SK-N-SH (cell line): ENCODE measurements around the gene ARHGAP21. TPM values are rescaled to one million over a fixed set of nuclear protein-coding genes. Genes with fewer than 3 reads are reported as not detected.

Experiments
- CTCF ChIP-seq: fragments of 200-600 bp; sonication (generic); IDR thresholded peaks from 2 replicates; pipeline ENCODE4 v1.6.1; 2017; ENCODE audit warnings: antibody characterized with exemption, mild to moderate bottlenecking, moderate library complexity
- EZH2phosphoT487 ChIP-seq: fragments of 200-600 bp; sonication (generic); IDR thresholded peaks from 2 replicates; pipeline ENCODE4 v1.6.1; 2017; ENCODE audit warnings: low read depth, mixed run types, mild to moderate bottlenecking, antibody characterized with exemption, moderate library complexity, borderline replicate concordance
- FOXJ3 ChIP-seq: sonication (generic); formaldehyde crosslinking; IDR thresholded peaks from 2 replicates; pipeline ENCODE4 v1.5.1; 2020; ENCODE audit warnings: mild to moderate bottlenecking, missing genetic modification reagents
- FOXM1 ChIP-seq: IDR thresholded peaks from 2 replicates; pipeline ENCODE4 v1.4.0; 2012; ENCODE audit warnings: low read depth, mild to moderate bottlenecking
- GABPA ChIP-seq: IDR thresholded peaks from 2 replicates; pipeline ENCODE4 v1.4.0; 2012; ENCODE audit warnings: low read depth, mild to moderate bottlenecking
- GATA2 ChIP-seq: sonication (generic); formaldehyde crosslinking; IDR thresholded peaks from 2 replicates; pipeline ENCODE4 v1.5.0; 2020; ENCODE audit warnings: mild to moderate bottlenecking, missing genetic modification reagents
- IRF3 ChIP-seq: fragments of 150-350 bp; IDR thresholded peaks from 2 replicates; pipeline ENCODE4 v1.6.1; 2016; ENCODE audit warnings: mild to moderate bottlenecking, low read depth, low read length
- MAX ChIP-seq: IDR thresholded peaks from 2 replicates; pipeline ENCODE4 v1.4.0; 2012; ENCODE audit warnings: low read depth
- MEF2A ChIP-seq: IDR thresholded peaks from 2 replicates; pipeline ENCODE4 v1.4.0; 2012; ENCODE audit warnings: low read depth, borderline replicate concordance
- MXI1 ChIP-seq: IDR thresholded peaks from 2 replicates; pipeline ENCODE4 v1.6.1; 2012; ENCODE audit warnings: mild to moderate bottlenecking, low read depth, low read length, improper control_type of control experiment
- RAD21 ChIP-seq: IDR thresholded peaks from 2 replicates; pipeline ENCODE4 v1.6.1; 2012; ENCODE audit warnings: mild to moderate bottlenecking, low read length
- RCOR1 ChIP-seq: fragments of 150-350 bp; IDR thresholded peaks from 2 replicates; pipeline ENCODE4 v1.6.1; 2017; ENCODE audit warnings: antibody characterized with exemption, low read length
- REST ChIP-seq: IDR thresholded peaks from 2 replicates; pipeline ENCODE4 v1.6.1; 2012; ENCODE audit warnings: mild to moderate bottlenecking, low read depth, low read length, moderate library complexity
- RXRA ChIP-seq: IDR thresholded peaks from 2 replicates; pipeline ENCODE4 v1.4.0; 2012; ENCODE audit warnings: low read depth, mild to moderate bottlenecking, borderline replicate concordance
- SIN3A ChIP-seq: IDR thresholded peaks from 2 replicates; pipeline ENCODE4 v1.6.1; 2012; ENCODE audit warnings: low read depth, mild to moderate bottlenecking, low read length, moderate library complexity, borderline replicate concordance
- SMC3 ChIP-seq: IDR thresholded peaks from 2 replicates; pipeline ENCODE4 v1.6.1; 2012; ENCODE audit warnings: low read depth, low read length, improper control_type of control experiment
- TCF12 ChIP-seq: IDR thresholded peaks from 2 replicates; pipeline ENCODE4 v1.4.0; 2012
- USF2 ChIP-seq: fragments of 150-350 bp; IDR thresholded peaks from 2 replicates; pipeline ENCODE4 v1.6.1; 2017; ENCODE audit warnings: antibody characterized with exemption, low read length, low read depth, borderline replicate concordance
- YY1 ChIP-seq: IDR thresholded peaks from 2 replicates; pipeline ENCODE4 v1.4.0; 2012; ENCODE audit warnings: low read depth, mild to moderate bottlenecking
- ZBTB33 ChIP-seq: IDR thresholded peaks from 2 replicates; pipeline ENCODE4 v1.4.0; 2012; ENCODE audit warnings: low read depth, borderline replicate concordance
- polyA plus RNA-seq, 3 experiments: library from polyadenylated mRNA; depleted of rRNA; stranded (reverse); fragments of >200 nt; gene quantifications; 2 replicates each; pipeline ENCODE4 v1.2.3, GENCODE V29; 2012

Gene ARHGAP21
- polyA plus RNA-seq, 1 of the 3 experiments (the other 2 are of a cell fraction): 27.8 TPM

- TF ChIP-seq ZBTB33 (no peak), SIN3A (peak; percentile 42; the same call in 1 of the 2 replicates), RAD21 (no peak), GABPA (peak; percentile 26; the same call in 1 of the 2 replicates), MXI1 (peak; percentile 29; the same call in 1 of the 2 replicates), YY1 (no peak), EZH2phosphoT487 (no peak), MEF2A (no peak), GATA2 (CRISPR knock-in tag) (no peak), MAX (no peak), RXRA (peak; percentile 30; the same call in 1 of the 2 replicates), FOXJ3 (CRISPR knock-in tag) (no peak), FOXM1 (no peak), RCOR1 (no peak), SMC3 (no peak), IRF3 (no peak), USF2 (no peak), REST (no peak), CTCF (no peak), TCF12 (peak; percentile 64)
- TF ChIP-seq, all 33 proteins: peak for 8
Observed at GRCh38 chr10:24706479-24707118, 17.1 kb downstream of the ARHGAP21 start (continued).
